ENCODE data around the gene SRBD1. TPM values are rescaled to one million over a fixed set of nuclear protein-coding genes. Genes with fewer than 3 reads are reported as not detected.
A peak's percentile ranks its signal among the peaks of the same experiment; 100 is the strongest.

SRBD1 gene
- total RNA-seq, 4 donors from 2014 or later: 7.2 to 12.9 (median 9.9) TPM

GRCh38 chr2:45586600-45586999 lies 24.5 kb downstream of the SRBD1 start:
- no peak for TF ChIP-seq POLR2A (IDR thresholded peaks at IDR 0.05)
- DNase-seq (ENCODE audit: low spot score in 2 of 2): no peak
- WGBS, 2 donors: 98 to 99% methylated on average over 5 of the region's 5 CpGs
- H3K4me3 ChIP-seq (ENCODE audit: low read depth, poor library complexity, severe bottlenecking): no peak overlapping the region
- intact Hi-C loops (cut with DNase I; ENCODE audit: low total_unique reads): no loop called here

GRCh38 chr2:45585267-45585861 lies 25.7 kb downstream of the SRBD1 start:
- no peak overlapping the region for H3K4me3 ChIP-seq (ENCODE audit: low read depth, poor library complexity, severe bottlenecking)
- 42 to 43% methylated on average over 5 of the region's 5 CpGs for WGBS, 2 donors
- DNase-seq (ENCODE audit: low spot score in 2 of 2): peak in 1 of 2 donors; percentile 22
- TF ChIP-seq CTCF (IDR thresholded peaks at IDR 0.05) (no peak), POLR2A (IDR thresholded peaks at IDR 0.05) (no peak)
- intact Hi-C loops (cut with DNase I; ENCODE audit: low total_unique reads): no loop called here

- DNase-seq (ENCODE audit: low spot score in 2 of 2): no peak
- 62 to 69% methylated on average over 2 of the region's 2 CpGs for WGBS, 2 donors
- H3K4me3 ChIP-seq (ENCODE audit: low read depth, poor library complexity, severe bottlenecking): no peak overlapping the region
- TF ChIP-seq CTCF (IDR thresholded peaks at IDR 0.05): no peak
- no peak for TF ChIP-seq POLR2A (IDR thresholded peaks at IDR 0.05)
- intact Hi-C loops (cut with DNase I; ENCODE audit: low total_unique reads): no loop called here
Measured at GRCh38 chr2:45583977-45584376, 27.1 kb downstream of the SRBD1 start.

- 85 to 90% methylated on average over 1 of the region's 1 CpG for WGBS, 2 donors
- no peak overlapping the region for H3K4me3 ChIP-seq (ENCODE audit: low read depth, poor library complexity, severe bottlenecking)
- intact Hi-C loops (cut with DNase I; ENCODE audit: low total_unique reads): no loop called here
- TF ChIP-seq CTCF (IDR thresholded peaks at IDR 0.05) (no peak), POLR2A (IDR thresholded peaks at IDR 0.05) (no peak)
- DNase-seq (ENCODE audit: low spot score in 2 of 2): no peak
Measured at GRCh38 chr2:45582522-45582921, 28.5 kb downstream of the SRBD1 start.

- intact Hi-C loops (cut with DNase I; ENCODE audit: low total_unique reads): no loop called here
- WGBS, 2 donors: 91 to 92% methylated on average over 5 of the region's 5 CpGs
- no peak for DNase-seq (ENCODE audit: low spot score in 2 of 2)
- TF ChIP-seq CTCF (IDR thresholded peaks at IDR 0.05) (no peak), POLR2A (IDR thresholded peaks at IDR 0.05) (no peak)
- H3K4me3 ChIP-seq (ENCODE audit: low read depth, poor library complexity, severe bottlenecking): no peak overlapping the region
Measured at GRCh38 chr2:45578056-45578843, 32.8 kb downstream of the SRBD1 start.

- no peak for TF ChIP-seq POLR2A (IDR thresholded peaks at IDR 0.05)
- TF ChIP-seq CTCF (IDR thresholded peaks at IDR 0.05): no peak
- DNase-seq (ENCODE audit: low spot score in 2 of 2): no peak
- intact Hi-C loops (cut with DNase I; ENCODE audit: low total_unique reads): no loop called here
- no peak overlapping the region for H3K4me3 ChIP-seq (ENCODE audit: low read depth, poor library complexity, severe bottlenecking)
- 93% methylated on average over 4 of the region's 4 CpGs for WGBS, 2 donors
Measured at GRCh38 chr2:45577441-45577840, 33.6 kb downstream of the SRBD1 start.

All from lower leg skin (tissue), 4 donors.